ENCODE data around the gene SHB.
"Not testable (repeated sequence)": the region's sequence is repeated elsewhere in the genome, so short reads cannot be mapped to it uniquely, and the experiment has no call there.

SHB gene

GRCh38 chr9:38062106-38062497, 6.9 kb downstream of the SHB start:
- no peak for FAIRE-seq

GRCh38 chr9:38061326-38061977, 7.6 kb downstream of the SHB start:
- FAIRE-seq = no peak

GRCh38 chr9:38060681-38061080, 8.3 kb downstream of the SHB start:
- FAIRE-seq = no peak

- FAIRE-seq = no peak
Observed at GRCh38 chr9:38059233-38059936, 9.6 kb downstream of the SHB start.

GRCh38 chr9:38058452-38059232, 10.4 kb downstream of the SHB start:
- no peak for FAIRE-seq

GRCh38 chr9:38057416-38058195, 11.4 kb downstream of the SHB start:
- no peak for FAIRE-seq

- FAIRE-seq = no peak
Observed at GRCh38 chr9:38054653-38055052, 14.4 kb downstream of the SHB start.

GRCh38 chr9:38053697-38054461, 15.1 kb downstream of the SHB start:
- no peak for FAIRE-seq

GRCh38 chr9:38051780-38052546, 17.1 kb downstream of the SHB start:
- FAIRE-seq = no peak

- FAIRE-seq = no peak
Observed at GRCh38 chr9:38048316-38048969, 20.6 kb downstream of the SHB start.

GRCh38 chr9:38047301-38048251, 21.5 kb downstream of the SHB start:
- no peak for FAIRE-seq

GRCh38 chr9:38046661-38047300, 22.2 kb downstream of the SHB start:
- FAIRE-seq = no peak

- not testable (repeated sequence) for FAIRE-seq
Observed at GRCh38 chr9:38045939-38046338, 23.1 kb downstream of the SHB start.

- FAIRE-seq = no peak
Observed at GRCh38 chr9:38044706-38045105, 24.3 kb downstream of the SHB start.

GRCh38 chr9:38043931-38044623, 24.9 kb downstream of the SHB start:
- FAIRE-seq = no peak

GRCh38 chr9:38042626-38043357, 26.2 kb downstream of the SHB start:
- FAIRE-seq = no peak

- FAIRE-seq = no peak
Observed at GRCh38 chr9:38041564-38042243, 27.3 kb downstream of the SHB start.

Data from A204.1 (cell line).